CD4-positive, alpha-beta T cell treated with Interleukin-17A for 4 hours (primary cell): ENCODE measurements around the gene NOSTRIN.
"Not testable (repeated sequence)": the region's sequence is repeated elsewhere in the genome, so short reads cannot be mapped to it uniquely, and the experiment has no call there.

Experiments
- DNase-seq: peaks from one replicate; pipeline ENCODE4 v3.0.0-alpha.2; 2020; ENCODE audit warnings: mixed read lengths

The NOSTRIN gene

GRCh38 chr2:168790226-168790902 is 12.1 kb upstream of the NOSTRIN start:
- DNase-seq, result no peak

DNA sequence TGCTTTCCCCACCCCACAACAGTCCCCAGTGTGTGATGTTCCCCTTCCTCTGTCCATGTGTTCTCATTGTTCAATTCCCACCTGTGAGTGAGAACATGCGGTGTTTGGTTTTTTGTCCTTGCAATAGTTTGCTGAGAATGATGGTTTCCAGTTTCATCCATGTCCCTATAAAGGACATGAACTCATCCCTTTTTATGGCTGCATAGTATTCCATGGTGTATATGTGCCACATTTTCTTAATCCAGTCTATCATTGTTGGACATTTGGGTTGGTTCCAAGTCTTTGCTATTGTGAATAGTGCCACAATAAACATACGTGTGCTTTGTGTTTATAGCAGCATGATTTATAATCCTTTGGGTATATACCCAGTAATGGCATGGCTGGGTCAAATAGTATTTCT is 11.3 kb upstream of the NOSTRIN start:
- DNase-seq, result not testable (repeated sequence)

GRCh38 chr2:168793596-168793995 is 8.8 kb upstream of the NOSTRIN start:
- no peak for DNase-seq

DNA sequence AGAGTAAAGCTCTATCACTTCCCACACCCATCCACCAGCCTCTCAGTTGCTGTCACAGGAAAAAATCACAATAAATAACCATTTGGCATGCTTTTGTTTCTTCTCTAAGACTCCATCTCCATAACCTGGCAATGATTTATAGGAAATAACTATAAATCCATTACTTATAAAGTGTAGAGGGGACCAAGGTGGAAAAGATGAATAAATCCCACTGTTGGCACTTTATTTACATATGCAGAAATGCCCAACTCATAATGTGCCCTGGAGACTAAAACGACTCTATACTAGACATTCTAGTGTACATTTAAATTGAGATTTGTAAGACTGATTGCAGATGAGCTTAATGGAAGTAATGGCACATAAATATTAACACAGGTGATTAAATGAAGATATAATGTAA is 7.5 kb upstream of the NOSTRIN start:
- DNase-seq, result no peak

GRCh38 chr2:168796090-168796577 is 6.3 kb upstream of the NOSTRIN start:
- DNase-seq, result no peak

DNA sequence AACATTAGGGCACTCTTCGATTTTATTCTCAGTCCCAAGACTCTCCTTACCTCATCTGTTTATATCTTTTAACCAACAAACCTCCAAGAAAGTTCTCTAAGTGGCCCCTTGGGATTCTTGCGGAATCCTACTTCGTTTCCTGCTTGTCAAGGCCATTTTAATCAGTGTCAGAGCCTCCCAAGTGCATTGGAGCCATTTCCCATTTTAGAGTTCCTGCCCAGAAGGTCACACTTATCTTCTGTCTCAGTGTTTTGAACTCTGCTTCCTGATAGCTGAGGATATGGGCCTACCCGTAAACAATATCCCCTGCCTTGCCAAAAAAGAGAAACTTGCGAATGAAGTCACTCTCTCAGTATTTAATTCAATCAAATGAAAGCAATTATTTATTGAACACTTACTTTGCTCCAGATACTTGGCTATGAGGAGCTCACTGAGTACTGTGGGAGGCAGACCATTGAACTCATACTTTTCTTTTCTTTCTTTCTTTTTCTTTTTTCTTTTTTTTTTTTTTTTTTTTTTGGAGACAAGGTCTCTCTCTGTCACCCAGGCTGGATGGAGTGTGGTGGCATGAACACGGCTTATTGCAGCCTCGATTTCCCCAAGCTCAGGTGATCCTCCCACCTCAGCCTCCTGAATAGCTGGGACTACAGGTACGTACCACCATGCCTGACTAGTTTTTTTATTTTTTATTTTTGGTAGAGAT is 5.7 kb upstream of the NOSTRIN start:
- DNase-seq, result no peak

DNA sequence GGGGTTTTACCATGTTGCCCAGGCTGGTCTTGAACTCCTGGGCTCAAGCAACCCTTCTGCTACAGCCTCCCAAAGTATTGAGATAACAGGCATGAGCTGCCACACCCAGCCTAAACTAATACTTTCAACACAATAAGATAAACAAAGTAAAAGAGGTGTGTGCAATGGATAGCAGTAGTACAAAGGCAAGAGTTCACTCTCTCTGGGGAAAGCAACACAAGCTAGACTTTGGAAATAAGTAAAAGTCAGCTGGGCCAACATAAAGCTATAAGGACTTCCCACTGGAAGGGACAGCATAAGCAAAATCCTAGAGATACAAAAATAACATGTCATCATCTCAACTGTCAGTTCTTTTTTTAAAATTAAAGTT is 5.2 kb upstream of the NOSTRIN start:
- DNase-seq, result no peak

- no peak for DNase-seq
Measured at GRCh38 chr2:168798076-168798887, 4.2 kb upstream of the NOSTRIN start.

- no peak for DNase-seq
Measured at GRCh38 chr2:168798888-168799410, 3.5 kb upstream of the NOSTRIN start.

GRCh38 chr2:168801471-168801870 is 966 bp upstream of the NOSTRIN start:
- no peak for DNase-seq

- no peak for DNase-seq
Measured at GRCh38 chr2:168802859-168803725, 655 bp downstream of the NOSTRIN start.

DNA sequence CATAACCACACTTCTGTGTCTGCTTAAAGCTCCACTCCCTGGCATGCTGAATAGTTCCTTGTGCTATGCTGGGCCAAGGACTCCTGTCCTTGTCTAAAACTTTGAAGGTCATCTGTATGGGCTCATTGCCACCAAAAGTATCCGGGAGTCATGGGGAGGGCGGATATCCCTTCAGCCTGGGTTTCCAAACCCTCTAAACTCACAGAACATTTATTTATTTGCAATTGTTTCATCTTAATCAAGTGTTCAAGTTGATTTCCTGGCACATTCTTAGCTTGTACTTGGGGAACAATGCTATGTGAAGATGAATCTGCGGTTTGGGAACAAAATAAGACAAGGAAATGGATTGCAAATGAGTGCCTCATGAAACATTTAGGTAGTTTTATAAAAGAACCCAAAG is 1.8 kb downstream of the NOSTRIN start:
- no peak for DNase-seq

DNA sequence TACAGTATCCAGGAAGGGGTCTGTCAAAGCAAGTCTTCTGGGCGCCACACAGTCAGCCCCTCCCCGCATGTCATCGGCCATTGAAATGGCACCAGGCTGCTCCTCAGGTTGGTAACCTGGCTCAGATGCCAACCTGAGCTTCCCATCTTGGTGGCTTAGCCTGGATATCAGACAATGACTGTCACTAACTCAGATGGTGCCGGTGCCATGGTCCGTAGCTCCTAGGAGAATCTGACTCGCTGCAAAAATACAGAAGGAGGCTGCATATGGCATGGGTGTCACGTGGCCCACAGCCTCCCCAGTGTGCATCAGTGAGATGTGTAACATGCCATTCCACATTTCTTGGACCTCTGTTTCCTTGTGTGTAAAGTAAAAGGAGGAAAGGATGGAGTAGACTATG is 3.2 kb downstream of the NOSTRIN start:
- no peak for DNase-seq

DNA sequence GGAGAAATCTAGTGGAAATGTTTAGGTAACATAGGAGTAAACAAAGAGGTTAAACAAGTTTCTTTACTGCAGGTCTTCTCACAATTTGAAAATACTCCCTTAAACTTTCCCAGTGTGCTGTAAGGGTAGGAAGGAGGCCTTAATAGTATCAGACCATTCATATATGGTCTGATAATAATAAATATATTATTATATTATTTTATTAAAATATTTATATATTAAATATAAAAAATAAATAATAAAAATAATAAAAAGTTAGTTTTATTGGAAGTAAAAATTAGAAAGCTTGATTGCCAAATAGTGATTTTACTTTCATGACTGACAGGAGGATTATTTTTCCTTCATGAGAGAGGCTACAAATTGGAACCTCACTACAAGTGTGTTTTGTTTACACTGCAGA is 7.1 kb downstream of the NOSTRIN start:
- DNase-seq, result no peak

- DNase-seq, result no peak
Measured at GRCh38 chr2:168810235-168810634, 7.8 kb downstream of the NOSTRIN start.

DNA sequence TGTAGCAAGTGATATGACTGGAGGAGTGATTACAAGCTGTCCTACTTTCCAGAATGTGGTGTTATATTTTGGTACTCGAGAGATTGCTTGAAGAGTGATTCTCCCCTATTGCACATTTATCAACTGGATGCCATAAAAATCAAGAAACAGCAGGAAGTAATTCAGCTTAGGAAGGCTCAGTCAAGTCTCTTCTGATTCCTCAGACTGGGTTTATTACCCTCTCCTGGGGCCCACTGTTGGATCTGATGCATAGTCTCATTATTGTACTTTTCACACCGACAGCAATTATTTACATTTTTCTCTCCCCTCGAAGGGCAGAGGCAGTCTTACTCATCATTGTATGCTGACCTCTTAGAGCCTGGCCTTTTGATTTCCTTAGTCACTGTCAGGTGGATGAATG is 9.3 kb downstream of the NOSTRIN start:
- no peak for DNase-seq

- no peak for DNase-seq
Measured at GRCh38 chr2:168814046-168814445, 11.6 kb downstream of the NOSTRIN start.

DNA sequence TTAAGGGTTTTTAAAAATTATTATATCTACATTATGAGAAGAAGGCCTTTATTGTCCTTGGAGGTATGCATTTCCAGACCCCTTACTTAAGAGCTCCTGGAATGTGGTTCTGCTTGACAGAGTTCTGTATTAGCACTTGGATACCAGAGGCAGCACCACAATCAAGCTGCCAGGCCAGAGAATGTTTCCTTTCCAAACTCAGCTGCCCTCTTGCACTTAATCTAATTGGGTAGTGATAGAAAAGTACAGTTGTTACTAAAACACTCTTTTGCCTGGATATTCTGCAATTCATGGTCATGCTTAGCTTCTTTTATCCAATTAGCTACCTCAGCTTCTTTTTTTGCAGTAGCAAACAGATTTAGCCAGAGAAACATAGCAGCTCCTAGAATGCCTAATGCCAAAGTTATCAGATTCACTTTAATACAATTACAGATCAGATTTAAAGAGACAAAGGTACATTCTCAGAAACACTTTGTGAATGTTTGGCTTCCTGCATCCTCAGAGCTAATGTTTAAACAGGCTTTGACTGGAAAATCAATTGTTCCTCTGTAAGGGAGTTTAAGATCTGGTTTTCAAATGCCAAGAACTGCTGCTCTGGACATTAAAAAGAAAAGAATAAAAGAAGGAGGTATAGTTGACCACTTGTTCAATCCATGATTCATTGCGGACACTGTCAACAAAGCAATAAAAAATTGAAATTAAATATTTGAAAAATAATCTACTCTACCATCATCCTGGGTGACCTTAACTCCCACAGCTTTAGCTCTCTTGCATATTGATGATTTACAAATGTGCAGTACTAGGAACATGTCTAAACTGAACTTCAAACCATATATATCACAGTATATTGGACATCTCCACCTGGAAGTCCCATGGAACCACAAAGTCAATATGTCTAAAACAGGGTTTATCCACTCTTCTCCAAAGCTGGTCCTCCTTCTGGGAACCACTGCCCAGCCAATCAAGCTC is 12.8 kb downstream of the NOSTRIN start:
- no peak for DNase-seq

DNA sequence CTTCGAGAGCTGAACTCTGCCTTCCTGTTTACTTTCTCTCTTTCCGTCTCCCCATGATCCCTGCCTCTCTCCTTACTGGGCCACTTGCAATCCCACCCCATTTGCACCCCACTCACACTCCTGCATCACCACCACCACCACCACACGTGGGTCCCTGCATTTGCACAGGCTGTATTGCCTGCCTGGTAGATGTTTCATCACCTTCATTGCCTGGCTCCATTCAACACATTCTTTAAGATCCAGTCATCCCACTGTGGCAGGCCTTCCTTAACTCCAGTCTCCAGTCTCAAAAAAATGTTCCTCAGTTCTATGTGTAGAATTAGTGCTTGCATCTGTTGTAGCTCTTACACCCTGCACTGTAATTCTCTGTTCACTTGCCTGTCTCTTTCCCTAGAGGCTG is 13.9 kb downstream of the NOSTRIN start:
- DNase-seq, result no peak

DNA sequence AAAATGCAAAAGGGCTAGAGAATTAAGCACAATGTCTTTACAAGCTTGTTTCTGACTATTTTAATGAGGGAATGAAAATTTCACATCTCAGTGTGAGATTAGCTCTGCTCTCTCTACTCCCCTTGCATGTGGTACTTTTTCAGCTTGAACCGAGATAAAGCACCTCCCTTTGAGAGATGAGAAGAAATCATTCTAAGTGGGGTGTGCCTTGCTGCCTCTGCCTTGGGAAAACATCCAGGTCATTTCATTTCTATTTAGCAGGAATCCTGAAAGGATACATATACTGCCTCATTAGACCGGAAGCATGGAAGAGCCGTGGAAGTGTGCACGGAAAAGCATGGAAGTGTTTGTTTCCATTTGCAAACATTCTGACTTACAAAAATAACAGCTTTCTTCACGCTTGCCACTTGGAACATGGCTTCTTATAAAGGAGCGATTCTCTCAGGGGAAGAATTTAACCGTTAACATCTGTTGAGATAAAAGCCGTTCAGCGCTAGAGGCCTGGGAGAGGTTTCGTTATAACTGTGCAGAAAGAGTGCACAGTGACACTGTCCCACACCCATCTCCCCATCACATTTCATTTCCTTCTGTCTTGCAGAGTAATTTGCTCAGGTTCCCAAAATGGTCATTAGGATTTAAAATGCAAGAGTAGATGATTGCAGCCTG is 16.7 kb downstream of the NOSTRIN start:
- DNase-seq, result no peak
